Left ventricle myocardium inferior (tissue), 1 donor: Measurements from ENCODE around the gene GLI2. TPM values are rescaled to one million over a fixed set of nuclear protein-coding genes. Genes with fewer than 3 reads are reported as not detected.

Source experiments
- DNase-seq: peaks from one replicate; pipeline ENCODE4 v3.0.0-alpha.2; 2020
- H3K27ac ChIP-seq: fragments of 200-600 bp; replicated peaks from 2 replicates; pipeline ENCODE4 v1.8.0; 2021
- H3K27me3 ChIP-seq: fragments of 200-600 bp; 2 replicates; pipeline ENCODE4 v1.8.0; 2021; ENCODE audit warnings: low read depth
- H3K36me3 ChIP-seq: fragments of 200-600 bp; 2 replicates; pipeline ENCODE4 v1.8.0; 2021
- H3K4me1 ChIP-seq: fragments of 200-600 bp; 2 replicates; pipeline ENCODE4 v1.8.0; 2021
- H3K4me3 ChIP-seq: fragments of 200-600 bp; 2 replicates; pipeline ENCODE4 v1.8.0; 2021; ENCODE audit warnings: mild to moderate bottlenecking, moderate library complexity
- H3K9me3 ChIP-seq: fragments of 200-600 bp; replicated peaks from 2 replicates; pipeline ENCODE4 v1.8.0; 2021
- CTCF ChIP-seq: fragments of 200-600 bp; IDR thresholded peaks from 2 replicates; pipeline ENCODE4 v1.8.0; 2021; ENCODE audit warnings: antibody characterized with exemption, mild to moderate bottlenecking, borderline replicate concordance
- intact Hi-C: fragments of 100-400 bp; cut with micrococcal nuclease; formaldehyde crosslinking; loops from one replicate; pipeline ENCODE4 v1.11.0; 2022
- total RNA-seq: library from RNA; stranded (reverse); fragmentation: NEBNext Ultra II Directional; extraction: Animal tissue kit (Norgen Biotek cat#: 25700); gene quantifications from one replicate; pipeline ENCODE4 v1.2.1, GENCODE V29; 2021
- donor health status: DM: no; HTN: yes; CAD: no; lungs with severe emphysema.

The GLI2 gene
- total RNA-seq, 1 donor from 2014 or later = 2.4 TPM

GRCh38 chr2:120777170-120777751 lies 41.6 kb downstream of the GLI2 start:
- no peak for TF ChIP-seq CTCF
- Histone ChIP-seq H3K36me3 (no peaks in the 10 kb centered on the region), H3K4me3 (no peak overlapping the region), H3K27ac (no peak overlapping the region), H3K9me3 (no peaks in the 10 kb centered on the region), H3K4me1 (no peaks in the 10 kb centered on the region), H3K27me3 (peaks cover 58% of the 10 kb centered on the region)
- intact Hi-C loops = no loop called here
- DNase-seq = no peak

GRCh38 chr2:120777787-120778186 lies 42.1 kb downstream of the GLI2 start:
- DNase-seq = no peak

GRCh38 chr2:120778244-120778643 lies 42.6 kb downstream of the GLI2 start:
- DNase-seq = no peak
- no peak overlapping the region for H3K27ac ChIP-seq
- H3K4me1 ChIP-seq = peaks cover 4% of the 10 kb centered on the region
- TF ChIP-seq CTCF = no peak
- no peak overlapping the region for H3K4me3 ChIP-seq
- H3K27me3 ChIP-seq = peaks cover 66% of the 10 kb centered on the region
- no peaks in the 10 kb centered on the region for H3K36me3 ChIP-seq
- intact Hi-C loops = no loop called here
- H3K9me3 ChIP-seq = no peaks in the 10 kb centered on the region

More at GRCh38 chr2:120777787-120778186, 42.1 kb downstream of the GLI2 start:
- H3K36me3 ChIP-seq = no peaks in the 10 kb centered on the region
- H3K4me3 ChIP-seq = no peak overlapping the region
- peaks cover 64% of the 10 kb centered on the region for H3K27me3 ChIP-seq
- intact Hi-C loops = no loop called here
- H3K27ac ChIP-seq = no peak overlapping the region
- H3K4me1 ChIP-seq = no peaks in the 10 kb centered on the region
- TF ChIP-seq CTCF = no peak
- no peaks in the 10 kb centered on the region for H3K9me3 ChIP-seq

GRCh38 chr2:120779781-120780283 lies 44.2 kb downstream of the GLI2 start:
- Histone ChIP-seq H3K4me1 (peaks cover 14% of the 10 kb centered on the region), H3K27me3 (peaks cover 66% of the 10 kb centered on the region), H3K36me3 (no peaks in the 10 kb centered on the region), H3K4me3 (no peak overlapping the region), H3K27ac (no peak overlapping the region), H3K9me3 (no peaks in the 10 kb centered on the region)
- TF ChIP-seq CTCF = no peak
- intact Hi-C loops = no loop called here
- DNase-seq = no peak

- Histone ChIP-seq H3K4me1 (peaks cover 14% of the 10 kb centered on the region), H3K36me3 (no peaks in the 10 kb centered on the region), H3K9me3 (no peaks in the 10 kb centered on the region), H3K27ac (no peak overlapping the region), H3K4me3 (no peak overlapping the region), H3K27me3 (peaks cover 62% of the 10 kb centered on the region)
- intact Hi-C loops = no loop called here
- DNase-seq = no peak
- TF ChIP-seq CTCF = no peak
These were observed 44.7 kb downstream of the GLI2 start for GRCh38 chr2:120780402-120780801.
